GM18858 (cell line): Measurements from ENCODE around the gene FN3KRP.

Experiments used
- ATAC-seq: cut with Tn5 transposase; IDR thresholded peaks from one replicate; pipeline ENCODE4 v1.9.1; 2021; ENCODE audit not compliant: unreplicated experiment

The FN3KRP gene

DNA sequence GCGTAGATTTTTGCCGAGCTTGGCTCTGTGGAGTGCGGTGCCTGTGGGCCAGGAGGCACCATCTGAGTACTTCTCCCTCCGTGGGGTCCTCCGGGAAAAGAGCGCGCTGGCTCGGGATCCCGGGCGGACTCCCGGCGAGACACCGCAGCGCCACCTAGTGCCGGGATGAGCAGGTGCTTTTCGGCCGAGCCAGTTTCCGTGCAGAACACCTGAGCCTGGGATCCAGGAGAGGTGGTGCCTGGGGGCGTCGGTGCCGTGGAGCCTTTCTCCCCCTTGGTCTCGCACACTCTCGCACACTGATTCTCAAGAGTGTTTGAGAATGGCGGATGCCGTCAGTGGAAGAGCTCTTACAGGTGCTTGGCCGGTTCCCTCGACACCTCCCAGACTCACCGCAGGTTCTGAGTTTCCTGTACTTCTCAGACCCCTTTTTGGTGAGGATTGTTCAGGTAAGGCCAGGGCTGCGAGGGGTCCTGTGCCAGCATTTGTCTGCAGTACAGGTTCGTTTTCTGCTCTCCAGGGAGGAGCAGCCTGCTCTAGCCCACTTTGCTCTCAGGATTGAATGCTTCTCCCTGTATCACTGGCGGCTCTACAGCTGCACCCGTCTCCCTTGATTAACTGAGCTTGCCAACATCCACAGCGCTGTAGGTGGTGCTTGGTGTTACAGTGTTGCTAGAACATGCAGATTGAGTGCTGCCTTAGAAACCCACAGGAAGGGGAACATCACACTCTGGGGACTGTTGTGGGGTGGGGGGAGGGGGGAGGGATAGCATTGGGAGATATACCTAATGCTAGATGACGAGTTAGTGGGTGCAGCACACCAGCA lies 58.7 kb downstream of the FN3KRP start:
- ATAC-seq = no peak

DNA sequence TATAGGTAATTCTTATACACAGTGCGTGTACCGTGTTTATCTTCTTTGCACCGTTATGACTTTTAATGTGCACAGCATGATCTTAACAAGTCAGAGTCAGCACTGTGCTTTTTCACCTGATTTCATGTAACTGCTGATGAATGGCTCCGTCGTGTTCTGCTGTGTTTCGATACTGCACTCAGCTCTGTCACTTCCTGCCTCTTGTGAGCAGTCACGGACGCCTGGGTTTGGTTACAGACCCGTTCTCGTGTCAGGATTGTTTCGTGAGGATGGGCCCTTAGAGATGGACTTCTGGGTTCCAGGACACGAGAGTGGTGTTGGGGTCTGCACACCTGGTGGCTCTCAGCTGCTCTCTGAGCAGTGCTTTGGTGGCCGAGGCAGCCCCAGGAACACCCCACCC lies 59.9 kb downstream of the FN3KRP start:
- no peak for ATAC-seq
